Neural progenitor cell (in vitro differentiated cells): ENCODE results near the gene ACACB.

ENCODE experiments used
- EZH2 ChIP-seq: fragments of 200-600 bp; sonication (generic); IDR thresholded peaks from 2 replicates; pipeline ENCODE4 v1.6.1; 2017; ENCODE audit warnings: antibody characterized with exemption, mild to moderate bottlenecking, moderate library complexity
- EZH2phosphoT487 ChIP-seq: fragments of 200-600 bp; sonication (generic); IDR thresholded peaks from 2 replicates; pipeline ENCODE4 v1.6.1; 2017; ENCODE audit warnings: antibody characterized with exemption
- TF ChIP-seq, protein P1 (sequence below): fragments of 200-600 bp; sonication (generic); IDR thresholded peaks from 2 replicates; pipeline ENCODE4 v1.5.1; 2017; ENCODE audit warnings: antibody characterized with exemption, mild to moderate bottlenecking

DNA sequence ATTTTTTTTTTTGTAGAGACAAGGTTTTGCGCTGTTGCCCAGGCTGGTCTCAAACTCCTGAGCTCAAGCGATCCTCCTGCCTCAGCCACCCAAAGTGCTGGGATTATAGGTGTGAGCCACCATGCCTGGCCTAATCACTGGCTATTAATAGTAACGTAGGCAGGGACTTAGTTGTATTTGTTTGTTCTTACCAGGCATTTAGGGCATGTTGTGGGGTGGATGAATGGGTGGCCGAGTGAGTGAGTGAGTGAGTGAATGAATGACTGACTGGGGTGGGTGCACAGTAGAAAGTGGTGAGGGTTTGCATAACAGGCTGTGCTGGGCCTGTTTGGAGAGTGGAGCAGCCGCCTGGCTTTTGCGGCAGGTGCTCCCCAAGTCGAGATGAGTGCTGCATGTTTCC lies 105.7 kb downstream of the ACACB start:
- no peak for TF ChIP-seq EZH2phosphoT487
- TF ChIP-seq, protein P1, sequence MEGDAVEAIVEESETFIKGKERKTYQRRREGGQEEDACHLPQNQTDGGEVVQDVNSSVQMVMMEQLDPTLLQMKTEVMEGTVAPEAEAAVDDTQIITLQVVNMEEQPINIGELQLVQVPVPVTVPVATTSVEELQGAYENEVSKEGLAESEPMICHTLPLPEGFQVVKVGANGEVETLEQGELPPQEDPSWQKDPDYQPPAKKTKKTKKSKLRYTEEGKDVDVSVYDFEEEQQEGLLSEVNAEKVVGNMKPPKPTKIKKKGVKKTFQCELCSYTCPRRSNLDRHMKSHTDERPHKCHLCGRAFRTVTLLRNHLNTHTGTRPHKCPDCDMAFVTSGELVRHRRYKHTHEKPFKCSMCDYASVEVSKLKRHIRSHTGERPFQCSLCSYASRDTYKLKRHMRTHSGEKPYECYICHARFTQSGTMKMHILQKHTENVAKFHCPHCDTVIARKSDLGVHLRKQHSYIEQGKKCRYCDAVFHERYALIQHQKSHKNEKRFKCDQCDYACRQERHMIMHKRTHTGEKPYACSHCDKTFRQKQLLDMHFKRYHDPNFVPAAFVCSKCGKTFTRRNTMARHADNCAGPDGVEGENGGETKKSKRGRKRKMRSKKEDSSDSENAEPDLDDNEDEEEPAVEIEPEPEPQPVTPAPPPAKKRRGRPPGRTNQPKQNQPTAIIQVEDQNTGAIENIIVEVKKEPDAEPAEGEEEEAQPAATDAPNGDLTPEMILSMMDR = no peak
- TF ChIP-seq EZH2 = no peak
